ELR (cell line): ENCODE results near the gene MED13L.

ENCODE experiments used
- DNase-seq: peaks from one replicate; pipeline ENCODE4 v3.0.0-alpha.2; 2015; ENCODE audit warnings: low read depth

Gene MED13L

DNA sequence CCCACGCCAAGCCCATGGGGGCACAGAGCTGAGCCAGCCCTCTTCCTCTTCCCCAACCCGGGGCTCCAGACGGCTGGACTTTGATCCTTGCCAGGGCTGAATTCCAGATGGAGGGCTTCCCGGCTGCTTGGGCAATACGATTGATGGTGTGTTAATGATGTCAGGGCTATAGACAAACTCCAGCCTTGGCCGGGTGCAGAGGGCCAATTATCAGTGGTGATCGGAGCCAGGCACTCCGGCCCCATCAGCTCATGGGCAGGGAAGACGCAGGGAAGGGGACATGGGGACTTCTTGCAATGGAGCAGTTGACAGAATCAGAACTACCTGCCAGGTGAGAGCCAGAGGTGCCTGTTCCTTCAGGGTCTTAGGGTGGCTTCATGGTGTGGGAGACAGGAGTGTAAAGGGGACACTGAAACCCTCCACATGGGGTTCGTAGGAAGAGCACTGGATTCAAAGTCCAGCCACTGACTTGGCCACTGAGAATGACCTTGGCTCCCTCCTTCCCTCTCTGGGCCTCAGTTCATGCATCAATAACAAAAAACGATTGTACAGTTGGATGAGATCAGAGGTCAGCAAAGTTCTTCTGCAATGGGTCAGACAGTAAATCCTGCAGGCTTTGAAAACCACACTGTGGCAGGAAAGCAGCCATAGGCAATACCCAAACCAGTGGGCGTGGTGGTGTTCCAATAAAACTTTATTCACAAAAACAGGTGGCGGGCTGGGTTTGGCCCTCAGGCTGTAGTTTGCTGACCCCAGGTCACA, 333.7 kb downstream of the MED13L start:
- DNase-seq = no peak

GRCh38 chr12:115943310-115943629, 334.2 kb downstream of the MED13L start:
- DNase-seq = no peak

GRCh38 chr12:115942346-115942745, 335.1 kb downstream of the MED13L start:
- no peak for DNase-seq

GRCh38 chr12:115941362-115941761, 336.1 kb downstream of the MED13L start:
- peak; percentile 37 for DNase-seq

DNA sequence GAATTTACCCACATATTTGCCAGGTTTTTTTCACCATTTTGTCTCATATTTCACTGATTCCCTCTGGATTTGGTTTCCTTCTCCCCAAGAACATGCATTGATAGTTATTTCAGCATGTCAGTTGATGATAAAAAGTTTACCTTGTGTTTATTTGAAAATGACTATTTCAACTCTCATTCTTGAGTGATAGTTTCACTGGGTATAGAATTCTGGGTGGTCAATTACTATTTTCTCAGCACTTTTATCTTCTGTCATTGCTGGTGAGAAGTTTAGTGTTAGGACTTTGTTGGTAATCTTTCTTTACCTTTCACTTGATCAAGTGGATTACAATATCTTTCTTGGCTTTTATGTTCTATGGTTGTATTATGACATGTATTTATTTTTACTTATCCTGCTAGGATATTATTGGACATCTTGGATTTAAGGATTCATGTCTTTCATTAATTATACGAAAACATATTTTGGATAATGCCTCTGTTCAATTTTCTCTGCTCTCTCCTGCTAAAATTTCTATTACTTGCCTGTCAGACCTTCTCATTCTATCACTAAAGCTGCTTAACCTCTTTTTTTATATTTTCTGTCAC, 338.6 kb downstream of the MED13L start:
- DNase-seq = no peak

DNA sequence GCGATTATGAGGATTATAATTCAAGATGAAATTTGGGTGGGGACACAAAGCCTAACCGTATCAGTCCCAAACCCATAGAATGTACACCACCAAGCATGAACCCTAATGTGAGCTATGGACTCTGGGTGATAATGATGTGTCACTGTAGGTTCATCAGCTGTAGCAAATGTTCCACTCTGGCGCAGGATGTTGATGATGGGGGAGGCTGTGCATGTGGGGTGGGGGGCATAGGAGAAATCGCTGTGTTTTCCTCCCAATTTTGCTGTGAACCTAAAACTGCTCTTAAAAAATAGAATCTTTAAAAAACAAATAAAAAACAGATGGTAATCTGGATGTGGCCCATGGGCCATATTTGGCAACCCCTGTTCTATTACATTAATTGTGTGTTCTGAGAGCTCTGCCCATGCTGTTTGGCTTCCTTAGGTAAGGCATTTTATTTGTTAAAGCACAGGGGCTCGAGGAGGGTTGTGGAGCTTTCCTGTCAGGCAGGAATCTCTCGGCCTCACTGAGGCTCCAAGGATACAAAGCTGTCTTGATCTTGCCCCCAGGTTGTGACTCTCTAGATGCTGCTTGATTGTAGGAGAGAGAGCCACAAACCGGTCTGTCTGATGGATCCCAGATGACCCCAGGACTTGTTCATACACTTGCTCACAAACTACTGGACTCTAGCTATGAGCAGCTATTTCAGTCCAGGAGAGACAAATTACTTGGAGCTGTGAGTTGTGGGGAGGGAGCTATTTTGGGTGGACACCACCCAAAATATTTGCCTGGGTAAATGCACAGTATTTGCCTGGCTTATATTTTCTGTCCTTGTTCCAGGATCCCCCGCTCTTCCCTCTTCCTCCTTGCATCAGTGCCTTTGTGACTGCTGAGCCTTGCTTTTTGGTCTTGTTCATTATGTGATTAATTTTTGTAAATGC, 340.2 kb downstream of the MED13L start:
- no peak for DNase-seq

DNA sequence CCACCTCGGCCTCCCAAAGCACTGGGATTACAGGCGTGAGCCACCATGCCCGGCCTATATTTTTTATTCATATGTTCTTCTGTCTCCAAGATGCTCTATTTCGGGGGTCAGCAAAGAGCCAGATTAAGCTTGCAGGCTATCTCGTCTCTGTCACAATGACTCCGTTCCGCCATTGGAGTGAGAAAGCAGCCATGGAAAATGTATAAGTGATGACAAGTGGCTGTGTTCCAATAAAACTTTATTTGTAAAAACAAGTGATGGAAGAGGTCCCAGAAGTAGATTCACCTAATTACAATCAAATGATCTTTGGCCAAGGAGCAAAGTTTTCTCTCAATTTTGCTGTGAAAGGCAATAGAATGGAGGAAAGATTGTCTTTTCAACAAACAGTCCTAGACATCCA, 342.6 kb downstream of the MED13L start:
- DNase-seq = no peak

GRCh38 chr12:115934046-115934445, 343.4 kb downstream of the MED13L start:
- DNase-seq = no peak

DNA sequence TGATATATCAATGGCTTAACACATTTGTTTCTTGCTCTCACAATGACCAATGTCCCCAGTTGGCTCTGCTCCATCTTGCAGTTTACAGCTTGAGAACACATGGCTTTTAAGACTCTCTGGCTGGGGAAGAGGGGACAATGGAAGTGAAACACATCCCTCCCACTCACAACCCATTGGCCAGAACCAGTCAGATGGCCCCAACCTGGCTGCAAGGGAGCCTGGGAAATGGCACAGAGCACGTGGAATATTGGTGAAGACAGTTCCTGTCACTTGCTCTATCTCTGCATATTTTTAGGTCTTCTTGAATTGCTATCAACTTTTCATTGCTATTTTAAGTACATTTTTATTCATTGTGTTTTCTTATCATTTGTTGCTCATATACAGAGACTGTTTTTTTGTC, 345.4 kb downstream of the MED13L start:
- no peak for DNase-seq

GRCh38 chr12:115930336-115930735, 347.2 kb downstream of the MED13L start:
- no peak for DNase-seq

- no peak for DNase-seq
Measured at GRCh38 chr12:115926037-115926670, 351.3 kb downstream of the MED13L start.

DNA sequence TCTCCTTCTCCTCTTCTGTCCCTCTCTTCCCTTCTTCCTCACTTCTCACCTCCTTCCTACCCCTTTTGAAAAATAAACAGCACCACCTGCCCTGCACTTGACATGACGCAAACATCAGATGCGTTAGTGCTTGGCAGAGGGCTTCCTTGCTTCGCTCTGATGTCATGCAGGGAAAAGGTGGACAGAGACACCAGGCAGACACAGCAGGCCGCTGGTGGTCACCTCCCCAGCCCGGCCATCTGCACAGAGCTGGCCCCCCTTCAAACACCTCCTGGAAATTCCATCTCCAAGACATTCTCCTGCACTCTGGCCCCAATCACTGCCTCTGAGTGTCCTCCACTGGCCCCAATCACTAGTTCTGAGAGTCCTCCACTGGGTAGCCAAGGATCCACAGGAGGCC, 353.6 kb downstream of the MED13L start:
- DNase-seq = no peak

DNA sequence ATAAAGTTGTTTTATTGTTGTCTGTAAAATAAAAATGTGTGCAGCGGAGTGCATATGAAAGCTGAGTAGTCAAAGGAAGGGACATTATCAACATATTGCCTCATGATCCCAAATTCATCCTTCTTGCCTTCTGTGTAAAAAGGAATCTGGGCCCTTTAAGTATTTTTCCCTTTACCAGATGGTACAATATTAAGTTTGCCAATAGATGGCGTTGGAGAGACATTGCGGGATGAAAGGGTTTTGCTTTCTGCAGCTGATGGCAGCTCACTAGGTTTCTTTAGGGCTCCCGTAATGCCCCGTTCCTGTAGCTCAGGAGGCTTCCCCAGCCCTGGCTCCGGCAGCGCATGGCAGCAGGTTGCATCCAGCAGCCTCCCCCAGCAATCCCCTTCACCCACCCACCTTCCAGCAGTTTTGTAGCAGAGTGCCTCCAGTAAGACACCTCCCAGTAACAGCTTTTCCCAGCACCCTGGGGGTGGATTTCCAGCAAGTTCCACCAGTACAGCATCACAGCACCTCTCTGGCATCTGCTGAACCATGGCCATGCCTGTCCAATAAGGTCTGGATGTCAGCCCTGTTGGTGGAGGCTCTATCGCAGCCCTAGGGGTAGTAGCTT, 354.4 kb downstream of the MED13L start:
- peak; percentile 55 for DNase-seq

GRCh38 chr12:115920395-115921183, 356.9 kb downstream of the MED13L start:
- no peak for DNase-seq

- no peak for DNase-seq
Measured at GRCh38 chr12:115918763-115919162, 358.7 kb downstream of the MED13L start.

GRCh38 chr12:115916910-115917668, 360.4 kb downstream of the MED13L start:
- DNase-seq = peak; percentile 39

DNA sequence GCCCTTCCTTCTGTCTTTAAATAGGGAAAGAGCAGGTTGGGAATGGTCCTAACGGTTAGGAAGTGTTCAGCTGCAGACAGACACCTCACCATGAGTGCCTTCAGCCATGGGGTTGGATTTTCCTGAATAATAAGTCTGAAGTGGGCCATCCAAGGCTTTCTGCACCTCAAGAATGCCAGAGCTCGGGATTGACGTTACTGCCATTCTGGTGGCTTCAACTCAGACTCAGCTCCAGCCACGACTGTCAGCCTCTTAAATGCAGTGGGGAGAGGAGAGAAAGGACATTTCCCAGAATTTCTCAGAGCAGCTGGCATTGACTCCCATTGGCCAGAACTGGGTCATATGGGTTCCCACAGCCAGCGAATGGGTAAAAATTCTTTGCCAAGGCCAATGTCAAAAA, 363.4 kb downstream of the MED13L start:
- no peak for DNase-seq

DNA sequence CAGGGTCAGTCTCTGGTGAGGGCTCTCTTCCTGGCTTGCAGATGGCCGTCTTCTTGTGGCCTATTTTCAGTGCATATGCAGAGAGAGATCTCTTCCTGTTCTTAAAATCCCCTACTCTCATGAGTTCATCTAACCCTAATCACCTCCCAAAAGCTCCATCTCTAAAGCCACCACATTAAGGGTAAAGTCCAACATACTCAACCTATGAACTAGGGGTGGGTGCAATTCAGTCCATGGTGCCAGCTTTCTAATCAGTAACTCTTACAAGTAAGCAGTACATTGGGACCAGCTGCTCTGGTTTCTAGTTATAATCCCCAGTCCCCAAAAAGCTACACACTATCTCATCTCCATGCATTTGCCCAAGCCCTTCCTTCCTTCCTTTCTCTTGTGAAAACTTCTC, 365.1 kb downstream of the MED13L start:
- DNase-seq = no peak

DNA sequence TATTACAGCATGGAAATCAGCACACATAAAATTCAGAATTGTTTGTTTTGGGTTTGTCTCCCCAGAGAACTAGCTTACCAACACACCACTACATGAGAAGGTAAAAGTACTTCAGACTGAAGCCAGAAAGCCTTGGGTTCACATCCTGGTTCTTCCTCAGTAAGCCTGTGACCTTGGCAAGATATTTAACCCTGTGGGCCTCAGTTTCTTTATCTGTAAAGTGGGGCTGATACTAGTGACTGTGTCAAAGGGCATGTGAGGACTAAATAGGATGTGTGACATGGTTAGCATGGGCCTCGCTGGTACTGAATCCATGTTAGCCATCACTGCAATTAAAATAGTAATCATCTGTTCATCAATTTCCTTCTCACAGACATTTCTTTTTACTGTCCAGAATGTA, 366.1 kb downstream of the MED13L start:
- DNase-seq = no peak

GRCh38 chr12:115910057-115910456, 367.4 kb downstream of the MED13L start:
- no peak for DNase-seq
